ENCODE measurements around the gene ABLIM3.

- TF ChIP-seq, protein P1, sequence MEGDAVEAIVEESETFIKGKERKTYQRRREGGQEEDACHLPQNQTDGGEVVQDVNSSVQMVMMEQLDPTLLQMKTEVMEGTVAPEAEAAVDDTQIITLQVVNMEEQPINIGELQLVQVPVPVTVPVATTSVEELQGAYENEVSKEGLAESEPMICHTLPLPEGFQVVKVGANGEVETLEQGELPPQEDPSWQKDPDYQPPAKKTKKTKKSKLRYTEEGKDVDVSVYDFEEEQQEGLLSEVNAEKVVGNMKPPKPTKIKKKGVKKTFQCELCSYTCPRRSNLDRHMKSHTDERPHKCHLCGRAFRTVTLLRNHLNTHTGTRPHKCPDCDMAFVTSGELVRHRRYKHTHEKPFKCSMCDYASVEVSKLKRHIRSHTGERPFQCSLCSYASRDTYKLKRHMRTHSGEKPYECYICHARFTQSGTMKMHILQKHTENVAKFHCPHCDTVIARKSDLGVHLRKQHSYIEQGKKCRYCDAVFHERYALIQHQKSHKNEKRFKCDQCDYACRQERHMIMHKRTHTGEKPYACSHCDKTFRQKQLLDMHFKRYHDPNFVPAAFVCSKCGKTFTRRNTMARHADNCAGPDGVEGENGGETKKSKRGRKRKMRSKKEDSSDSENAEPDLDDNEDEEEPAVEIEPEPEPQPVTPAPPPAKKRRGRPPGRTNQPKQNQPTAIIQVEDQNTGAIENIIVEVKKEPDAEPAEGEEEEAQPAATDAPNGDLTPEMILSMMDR (IDR thresholded peaks at IDR 0.05) = no peak
- no peak for TF ChIP-seq POLR2A (IDR thresholded peaks at IDR 0.05)
Measured at GRCh38 chr5:149216496-149216895, 75.2 kb downstream of the ABLIM3 start.
